ENCODE results near the gene TRABD2B.

The TRABD2B gene

DNA sequence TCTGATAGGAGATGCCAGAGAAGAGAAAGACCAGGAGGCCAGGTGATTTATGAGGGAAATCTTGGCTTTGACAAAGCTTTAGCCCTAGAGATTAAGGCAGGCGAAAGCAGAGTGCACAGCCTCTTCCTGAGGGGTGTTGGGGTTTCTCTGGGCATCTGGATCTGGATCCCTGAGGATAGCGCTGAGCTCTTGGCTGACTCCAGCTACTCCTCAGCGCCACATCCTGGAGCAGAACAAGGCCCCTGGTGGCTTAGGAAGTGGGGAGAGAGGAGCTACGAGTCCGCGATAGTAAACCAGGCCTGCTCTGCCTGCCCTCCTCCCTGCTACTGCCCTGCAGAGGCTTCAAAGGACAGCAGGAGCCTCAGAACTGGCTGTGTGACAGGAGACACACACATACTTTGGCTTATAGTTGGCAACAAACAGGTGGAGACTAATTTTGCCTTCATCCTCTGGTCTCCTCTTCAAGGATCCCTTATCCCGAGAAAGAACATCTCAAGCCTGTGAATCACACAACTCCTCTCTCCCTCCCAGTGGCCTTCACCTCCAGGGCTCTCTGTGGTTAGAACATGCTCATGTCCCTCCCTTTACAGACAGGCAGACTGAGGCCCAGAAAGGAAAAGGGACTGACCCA is 66.9 kb downstream of the TRABD2B start:
- in situ Hi-C loops (cut with HindIII; ENCODE audit: low sequenced_read_pairs): no loop called here
- H3K4me3 ChIP-seq (ENCODE audit: low read depth, low read length): no peak overlapping the region
- TF ChIP-seq, protein P1, sequence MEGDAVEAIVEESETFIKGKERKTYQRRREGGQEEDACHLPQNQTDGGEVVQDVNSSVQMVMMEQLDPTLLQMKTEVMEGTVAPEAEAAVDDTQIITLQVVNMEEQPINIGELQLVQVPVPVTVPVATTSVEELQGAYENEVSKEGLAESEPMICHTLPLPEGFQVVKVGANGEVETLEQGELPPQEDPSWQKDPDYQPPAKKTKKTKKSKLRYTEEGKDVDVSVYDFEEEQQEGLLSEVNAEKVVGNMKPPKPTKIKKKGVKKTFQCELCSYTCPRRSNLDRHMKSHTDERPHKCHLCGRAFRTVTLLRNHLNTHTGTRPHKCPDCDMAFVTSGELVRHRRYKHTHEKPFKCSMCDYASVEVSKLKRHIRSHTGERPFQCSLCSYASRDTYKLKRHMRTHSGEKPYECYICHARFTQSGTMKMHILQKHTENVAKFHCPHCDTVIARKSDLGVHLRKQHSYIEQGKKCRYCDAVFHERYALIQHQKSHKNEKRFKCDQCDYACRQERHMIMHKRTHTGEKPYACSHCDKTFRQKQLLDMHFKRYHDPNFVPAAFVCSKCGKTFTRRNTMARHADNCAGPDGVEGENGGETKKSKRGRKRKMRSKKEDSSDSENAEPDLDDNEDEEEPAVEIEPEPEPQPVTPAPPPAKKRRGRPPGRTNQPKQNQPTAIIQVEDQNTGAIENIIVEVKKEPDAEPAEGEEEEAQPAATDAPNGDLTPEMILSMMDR (IDR thresholded peaks at IDR 0.05; ENCODE audit: low read depth, low read length): no peak
- no peak for DNase-seq (ENCODE audit: low read depth, low spot score)

DNA sequence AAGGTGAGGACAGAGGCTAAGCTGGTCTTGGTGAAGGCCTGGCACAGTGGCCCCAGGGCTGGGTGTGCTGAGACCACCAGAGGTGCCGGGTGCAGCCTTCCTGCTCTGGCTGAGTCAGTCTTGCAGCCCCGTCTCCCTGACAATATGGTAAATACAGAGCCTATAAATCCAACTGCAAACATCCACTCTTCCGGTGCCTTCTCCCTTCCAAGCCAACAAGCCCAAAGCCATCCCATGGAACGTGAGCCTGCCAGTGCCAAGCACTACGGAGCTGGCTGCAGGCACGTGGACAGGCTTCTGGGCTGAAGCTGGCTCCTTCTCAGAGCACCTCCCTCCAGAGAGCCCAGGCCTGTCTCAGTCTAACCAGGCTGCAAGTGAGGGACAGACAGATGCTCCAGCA is 70.0 kb downstream of the TRABD2B start:
- in situ Hi-C loops (cut with HindIII; ENCODE audit: low sequenced_read_pairs): no loop called here
- DNase-seq (ENCODE audit: low read depth, low spot score): no peak
- TF ChIP-seq, protein P1 (IDR thresholded peaks at IDR 0.05; ENCODE audit: low read depth, low read length): no peak
- H3K4me3 ChIP-seq (ENCODE audit: low read depth, low read length): no peak overlapping the region

DNA sequence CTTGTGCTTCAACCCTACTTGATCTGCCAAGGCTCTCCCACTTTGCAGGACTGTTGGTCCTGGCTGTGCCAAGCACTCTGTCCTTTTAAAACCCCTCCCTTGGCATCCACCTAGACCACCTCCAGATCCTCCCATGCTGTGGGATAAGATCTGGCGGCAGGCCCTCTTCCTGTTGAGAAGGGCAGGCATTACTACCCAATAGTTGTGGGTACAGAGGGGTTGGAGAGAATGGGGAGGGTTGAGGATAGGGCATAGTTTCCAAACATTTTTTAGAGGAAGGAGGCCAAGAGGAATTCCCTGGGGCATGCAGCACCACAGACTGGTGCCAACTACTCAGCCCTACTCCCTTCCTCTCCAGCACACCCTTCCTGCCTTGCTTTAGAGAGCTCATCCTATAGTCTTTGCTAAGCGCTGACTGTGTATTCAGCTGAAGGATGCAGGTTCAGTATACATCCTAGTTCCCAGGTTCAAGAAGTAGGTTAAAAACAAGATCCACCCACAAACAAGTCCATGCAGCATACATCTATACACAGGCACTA is 70.7 kb downstream of the TRABD2B start:
- DNase-seq (ENCODE audit: low read depth, low spot score): no peak
- H3K4me3 ChIP-seq (ENCODE audit: low read depth, low read length): no peak overlapping the region
- TF ChIP-seq, protein P1 (IDR thresholded peaks at IDR 0.05; ENCODE audit: low read depth, low read length): no peak
- in situ Hi-C loops (cut with HindIII; ENCODE audit: low sequenced_read_pairs): no loop called here

DNA sequence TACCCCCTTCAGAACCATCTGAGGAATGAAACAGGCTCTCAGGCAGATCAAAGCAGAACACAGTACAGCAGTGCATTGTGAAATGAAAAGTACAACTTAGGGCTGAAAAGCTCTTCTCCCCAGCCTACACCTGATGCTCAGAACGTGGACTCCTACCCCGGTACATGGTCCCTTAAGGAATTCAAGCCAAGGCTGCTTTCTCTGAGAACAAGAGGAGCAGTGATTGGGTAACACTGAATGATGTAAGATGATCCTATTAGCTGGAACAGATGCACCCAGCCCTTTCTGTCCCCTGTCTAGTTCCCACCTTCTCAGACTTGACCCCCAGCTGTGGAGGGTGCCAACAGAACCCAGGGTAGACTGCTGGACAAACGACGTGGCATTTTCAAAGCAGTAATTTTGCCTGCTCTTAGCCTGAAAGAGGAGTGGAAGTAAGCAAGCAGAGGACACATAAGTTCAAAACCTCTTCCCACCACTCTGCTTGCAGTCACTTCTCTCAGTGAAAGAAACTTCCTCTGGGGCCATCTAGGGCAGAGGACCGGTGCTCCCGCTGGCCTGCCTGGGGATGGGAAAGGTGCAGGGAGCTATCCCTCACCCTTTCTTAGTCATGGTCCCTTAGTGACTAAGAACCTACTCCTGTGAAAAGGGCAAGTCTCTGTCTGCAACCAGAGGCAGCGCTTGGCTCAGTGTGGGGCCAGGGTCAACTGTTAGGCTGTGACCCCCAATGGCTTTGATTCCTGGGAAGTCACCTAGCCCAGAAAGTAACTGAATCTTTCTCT is 72.7 kb downstream of the TRABD2B start:
- no peak for DNase-seq (ENCODE audit: low read depth, low spot score)
- no peak overlapping the region for H3K4me3 ChIP-seq (ENCODE audit: low read depth, low read length)
- in situ Hi-C loops (cut with HindIII; ENCODE audit: low sequenced_read_pairs): no loop called here
- TF ChIP-seq, protein P1 (IDR thresholded peaks at IDR 0.05; ENCODE audit: low read depth, low read length): no peak

DNA sequence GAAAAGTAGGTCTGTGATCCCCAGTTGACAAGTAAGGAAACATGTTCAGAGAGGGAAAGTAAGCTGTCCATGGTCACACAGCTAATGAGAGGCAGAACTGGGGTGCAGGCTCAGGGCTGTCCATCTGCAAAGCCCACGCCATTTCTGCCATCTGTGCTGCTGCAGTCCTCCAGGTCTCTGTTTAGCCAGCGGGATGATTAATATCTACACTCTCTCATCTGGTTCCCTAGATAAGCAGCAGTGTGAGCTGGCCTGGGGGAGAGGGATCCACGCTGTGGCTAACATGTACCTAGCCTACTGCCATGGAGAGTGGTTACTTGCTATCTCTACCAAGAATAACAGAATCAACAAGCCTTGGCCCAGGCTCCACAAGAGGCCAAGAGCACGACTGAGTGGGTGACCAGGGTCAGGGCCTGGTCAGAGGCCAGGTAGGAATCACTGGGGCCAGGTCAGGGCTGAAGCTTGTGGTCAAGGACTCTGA is 75.2 kb downstream of the TRABD2B start:
- H3K4me3 ChIP-seq (ENCODE audit: low read depth, low read length): no peak overlapping the region
- in situ Hi-C loops (cut with HindIII; ENCODE audit: low sequenced_read_pairs): no loop called here
- DNase-seq (ENCODE audit: low read depth, low spot score): no peak
- TF ChIP-seq, protein P1 (IDR thresholded peaks at IDR 0.05; ENCODE audit: low read depth, low read length): no peak

DNA sequence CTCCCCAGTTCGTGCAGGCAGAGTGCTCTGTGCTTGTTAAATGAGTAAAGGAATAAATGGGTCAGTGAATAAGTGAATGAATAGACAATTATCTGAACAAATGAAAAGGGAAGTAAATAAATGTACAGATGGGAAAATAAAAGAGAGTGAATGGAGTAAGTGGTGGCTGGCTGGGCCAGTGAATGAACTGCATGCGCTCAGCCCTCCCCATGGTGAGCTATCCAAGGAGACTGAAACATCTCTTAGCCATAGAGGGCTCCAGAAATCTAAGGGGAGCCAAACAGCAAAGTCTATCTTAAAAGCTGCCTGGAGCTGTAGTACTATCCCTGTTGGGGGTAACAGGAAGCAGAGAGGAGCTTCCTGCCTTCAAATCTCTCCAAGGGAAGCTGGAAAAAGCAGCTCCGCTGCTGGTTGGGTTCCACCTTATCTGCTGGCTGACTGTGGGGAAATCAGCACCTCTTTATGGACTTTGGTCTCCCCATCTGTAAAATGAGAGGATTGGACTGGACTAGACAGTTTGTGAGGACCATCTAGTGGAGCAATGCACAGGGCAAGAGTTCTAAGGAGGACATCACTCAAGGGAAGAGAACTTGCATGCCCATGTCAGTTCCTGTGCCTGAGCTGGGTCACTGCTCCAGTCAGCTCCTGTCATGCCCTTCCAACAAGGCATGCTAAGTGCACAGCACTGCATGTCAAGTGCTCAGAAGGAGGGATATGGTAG is 77.9 kb downstream of the TRABD2B start:
- in situ Hi-C loops (cut with HindIII; ENCODE audit: low sequenced_read_pairs): no loop called here
- TF ChIP-seq, protein P1 (IDR thresholded peaks at IDR 0.05; ENCODE audit: low read depth, low read length): no peak
- no peak overlapping the region for H3K4me3 ChIP-seq (ENCODE audit: low read depth, low read length)
- DNase-seq (ENCODE audit: low read depth, low spot score): no peak

Measured in astrocyte of the spinal cord (primary cell).